ENCODE data around the gene CDC42BPG.
"Not testable (repeated sequence)": the region's sequence is repeated elsewhere in the genome, so short reads cannot be mapped to it uniquely, and the experiment has no call there.

Gene CDC42BPG

DNA sequence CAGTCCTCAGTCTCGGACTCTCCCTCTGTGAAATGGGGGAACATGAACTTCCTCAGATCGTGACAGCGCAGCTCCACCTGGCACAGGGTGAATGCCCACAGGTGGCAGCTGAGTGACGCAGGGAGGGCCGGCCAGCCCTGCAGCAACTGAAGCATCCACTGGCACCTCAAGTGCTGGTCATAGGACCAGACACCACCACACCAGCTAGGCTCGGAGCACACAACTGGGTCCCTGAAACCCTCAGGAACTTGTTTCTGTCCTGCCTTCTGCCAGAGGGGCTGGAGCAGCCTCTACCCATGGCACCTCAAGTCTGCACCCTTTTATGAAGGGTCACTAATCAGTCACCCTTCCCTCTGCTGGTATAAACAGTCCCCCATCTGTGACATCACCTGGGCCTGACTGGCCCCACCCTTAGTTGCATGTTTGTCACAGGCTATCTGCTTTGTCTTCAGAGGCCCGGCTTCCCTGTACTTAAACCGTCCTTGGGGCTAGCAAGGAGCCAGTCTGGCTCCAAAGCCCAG, 7.4 kb upstream of the CDC42BPG start:
- DNase-seq (ENCODE audit: low read depth in 3 of 3) = no peak

DNA sequence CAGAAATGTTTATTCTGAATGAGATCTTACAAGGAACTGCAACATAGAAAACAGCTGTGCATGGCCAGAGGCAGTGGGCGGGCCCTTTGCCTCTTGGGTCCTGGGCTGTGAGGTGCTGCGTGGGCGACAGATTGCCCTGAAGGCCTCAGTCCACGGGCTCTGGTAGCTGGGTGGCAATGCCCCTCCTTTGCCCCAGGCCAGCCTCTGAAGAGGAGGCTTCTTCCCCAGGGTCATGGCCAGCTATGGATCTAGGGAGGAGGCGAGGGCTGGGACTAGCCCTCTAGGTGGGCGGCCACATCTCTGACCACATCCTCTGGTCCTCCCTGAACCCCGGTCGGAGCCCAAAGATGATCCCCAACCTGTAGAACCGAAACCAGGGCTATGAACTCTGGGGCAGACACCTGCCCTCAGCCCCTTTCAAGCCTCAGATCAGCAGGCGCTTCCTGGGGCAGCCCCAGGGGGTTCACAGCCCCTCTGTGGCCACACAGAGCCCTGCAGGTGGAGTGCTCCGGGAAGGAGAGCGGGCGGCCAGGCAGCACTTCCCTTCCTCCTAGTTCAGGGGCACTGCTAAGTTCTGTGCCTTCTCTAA, 6.6 kb upstream of the CDC42BPG start:
- DNase-seq (ENCODE audit: low read depth in 3 of 3) = peak in 1 of 3 experiments; percentile 64

DNA sequence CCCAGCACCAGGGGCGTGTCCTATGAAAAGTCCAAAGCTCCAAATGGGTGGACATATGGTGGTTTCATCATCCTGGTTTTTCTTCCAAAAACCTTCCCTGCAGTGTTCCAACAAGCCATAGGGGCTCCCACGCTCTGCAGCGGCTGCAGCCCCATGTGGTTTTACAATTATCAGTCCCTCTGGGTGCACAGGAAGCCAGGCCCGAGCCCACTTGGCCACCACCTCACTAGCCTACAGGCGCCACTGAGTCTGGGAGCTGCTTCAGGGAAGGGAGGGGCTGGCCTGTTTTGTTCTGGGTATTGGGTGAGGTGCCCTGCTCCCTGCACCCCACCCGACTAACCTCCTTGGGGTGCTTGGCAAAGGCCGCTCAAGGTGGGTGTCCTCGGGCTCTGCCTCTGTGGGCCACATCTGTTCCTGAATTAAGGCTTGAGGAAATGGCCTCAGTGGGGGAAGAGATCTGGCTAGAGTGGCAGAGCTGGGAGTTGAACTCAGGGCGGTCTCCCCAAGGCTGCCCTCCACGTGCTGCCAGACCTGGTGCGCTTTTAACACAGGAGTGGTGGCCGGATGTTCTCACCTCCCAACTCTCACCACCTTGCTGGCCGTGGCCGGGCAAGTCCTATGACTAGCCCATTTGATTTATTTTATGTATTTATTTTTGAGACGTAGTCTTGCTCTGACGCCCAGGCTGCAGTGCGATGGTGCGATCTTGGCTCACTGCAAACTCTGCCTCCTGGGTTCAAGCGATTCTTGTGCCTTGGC, 5.3 kb upstream of the CDC42BPG start:
- DNase-seq (ENCODE audit: low read depth in 3 of 3) = no peak

DNA sequence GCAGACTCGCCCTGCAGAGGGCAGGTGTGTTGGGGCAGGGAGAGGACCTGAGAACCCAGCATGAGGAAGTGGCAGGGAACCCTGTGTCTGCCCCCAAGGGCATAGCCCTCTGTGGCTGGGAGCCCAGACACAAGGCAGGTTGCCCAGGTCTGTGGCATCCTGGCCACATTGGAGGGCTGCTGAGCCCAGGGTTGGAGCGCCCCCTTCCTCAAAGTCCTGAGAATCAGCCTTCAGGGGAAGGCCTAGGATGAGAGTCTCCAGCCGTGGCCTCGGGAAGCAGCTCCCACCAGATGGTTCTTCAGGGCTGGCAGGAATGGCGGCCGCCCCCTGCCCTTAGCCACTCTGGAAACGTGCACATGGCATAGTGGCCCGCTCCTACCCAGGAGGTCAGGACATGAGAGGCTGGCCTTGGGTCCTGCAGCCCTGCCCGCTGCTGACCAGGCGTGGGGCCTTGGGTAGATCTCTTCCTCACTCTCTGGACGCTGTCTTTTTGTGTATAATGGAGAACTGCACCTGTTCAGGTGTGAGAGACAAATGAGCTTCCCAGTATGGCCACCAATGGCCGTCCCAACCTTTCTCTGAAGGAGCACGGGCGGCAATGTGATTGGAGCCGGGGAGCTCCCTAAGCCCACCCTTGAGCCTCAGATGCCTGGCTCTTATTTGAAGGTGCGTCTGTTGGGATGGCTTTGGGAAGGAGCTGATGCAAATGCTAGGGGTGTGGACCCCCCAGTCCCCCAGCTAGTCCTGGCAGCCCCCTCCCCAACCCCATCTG, 4.6 kb upstream of the CDC42BPG start:
- DNase-seq (ENCODE audit: low read depth in 3 of 3) = no peak

DNA sequence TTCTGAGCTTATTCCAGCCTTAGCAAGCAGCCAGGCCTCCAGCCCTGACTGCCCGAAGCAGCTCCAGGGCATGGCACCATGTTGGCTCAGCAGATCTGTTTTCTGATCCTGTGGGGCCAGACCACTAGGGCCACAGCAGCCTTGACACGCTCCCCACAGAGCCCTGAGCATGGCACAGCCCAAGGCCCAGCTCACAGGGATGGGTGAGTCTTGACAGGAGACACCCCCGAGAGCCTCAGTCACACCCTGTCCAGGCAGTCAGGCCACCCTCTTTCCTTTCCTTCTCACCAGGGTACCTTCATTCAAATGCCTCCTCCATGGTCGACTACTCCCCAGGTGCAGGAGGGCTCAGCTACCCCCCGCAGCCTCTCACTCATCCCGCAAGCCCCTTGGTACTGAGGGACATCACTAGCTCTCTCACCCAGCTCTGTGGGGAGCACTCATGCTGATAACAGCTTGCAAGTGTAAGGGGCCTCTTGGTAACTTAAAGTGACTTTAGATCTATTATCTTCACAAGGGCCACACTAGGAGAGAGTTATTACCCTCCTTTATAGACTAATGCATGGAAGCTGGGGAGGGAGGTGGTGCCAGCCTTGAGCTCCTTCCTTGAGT, 3.9 kb upstream of the CDC42BPG start:
- no peak for DNase-seq (ENCODE audit: low read depth in 3 of 3)

DNA sequence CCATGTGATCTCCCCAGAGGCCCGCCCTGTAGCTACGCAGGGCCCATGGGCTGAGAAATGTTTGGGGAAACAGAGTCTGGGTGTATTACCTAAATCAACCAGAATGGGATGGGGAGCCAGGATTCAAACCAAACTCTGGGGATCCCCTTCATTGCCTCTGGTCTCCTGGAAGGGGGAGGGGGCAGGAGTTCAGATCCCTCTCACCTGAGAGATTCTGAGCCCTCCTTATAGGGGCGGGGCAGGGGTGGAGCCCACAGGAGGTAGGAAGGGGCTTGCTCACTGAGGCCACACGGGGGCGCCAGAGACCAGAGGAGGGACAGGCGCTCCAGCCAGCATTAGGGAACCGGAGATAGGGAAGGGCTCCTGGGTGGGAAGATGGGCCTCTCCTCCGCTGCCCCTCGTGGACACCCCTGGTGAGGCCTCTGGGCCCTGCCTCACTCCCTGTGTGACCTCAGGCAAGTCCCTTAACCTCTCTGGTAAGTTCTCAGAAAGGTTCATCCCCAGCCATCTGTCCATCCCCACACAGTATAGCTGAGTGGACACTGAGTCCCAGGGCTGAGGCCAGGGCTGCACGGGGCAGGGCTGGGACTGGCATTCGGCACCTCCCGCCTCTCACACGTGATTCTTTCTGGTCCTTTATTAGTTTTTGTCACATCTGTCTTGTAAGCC, 2.7 kb upstream of the CDC42BPG start:
- DNase-seq (ENCODE audit: low read depth in 3 of 3) = peak; percentile 89 to 92 (median 90)

DNA sequence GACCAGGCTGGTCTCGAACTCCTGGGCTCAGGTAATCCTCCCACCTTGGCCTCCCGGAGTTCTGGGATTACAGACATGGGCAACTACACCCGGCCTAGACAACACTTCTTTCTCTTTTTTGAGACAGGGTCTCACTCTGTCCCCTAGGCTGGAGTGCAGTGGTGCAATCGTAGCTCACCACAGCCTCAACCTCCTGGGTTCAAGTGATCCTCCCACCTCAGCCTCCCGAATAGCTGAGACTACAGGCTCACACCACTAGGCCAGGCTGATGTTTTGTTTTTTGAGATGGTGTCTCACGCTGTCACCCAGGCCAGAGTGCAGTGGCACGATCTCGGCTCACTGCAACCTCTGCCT, 1.3 kb upstream of the CDC42BPG start:
- not testable (repeated sequence) for DNase-seq (ENCODE audit: low read depth in 3 of 3)

DNA sequence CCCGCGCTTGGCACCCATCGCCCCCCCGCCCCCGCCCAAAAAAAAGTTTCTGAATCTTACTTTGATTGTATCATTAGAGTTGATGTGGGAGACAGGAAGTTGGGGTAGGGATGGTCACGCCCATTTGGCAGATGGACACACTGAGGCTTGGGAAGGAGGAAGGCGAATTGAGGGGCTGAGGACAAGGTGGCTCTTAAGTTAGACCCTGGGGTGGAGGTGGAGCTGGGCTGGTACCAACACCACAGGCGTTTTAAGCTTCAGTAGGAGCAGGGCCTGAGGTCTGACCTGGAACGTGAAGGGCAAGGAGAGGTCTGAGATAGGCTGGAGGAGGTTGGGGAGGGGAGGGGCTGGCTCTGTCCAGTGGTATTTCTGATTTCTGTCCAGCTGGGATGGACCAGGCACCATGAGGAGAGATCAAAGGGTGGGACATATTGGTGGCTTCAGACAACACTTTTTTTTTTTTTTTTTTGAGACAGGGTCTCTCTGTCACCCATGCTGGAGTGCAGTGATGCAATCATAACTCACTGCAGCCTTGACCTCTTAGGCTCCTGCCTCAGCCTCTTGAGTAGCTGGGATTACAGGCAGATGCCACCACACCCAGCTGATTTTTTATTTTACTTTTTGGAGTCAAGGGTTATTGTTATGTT, 799 bp upstream of the CDC42BPG start:
- DNase-seq (ENCODE audit: low read depth in 3 of 3) = no peak

DNA sequence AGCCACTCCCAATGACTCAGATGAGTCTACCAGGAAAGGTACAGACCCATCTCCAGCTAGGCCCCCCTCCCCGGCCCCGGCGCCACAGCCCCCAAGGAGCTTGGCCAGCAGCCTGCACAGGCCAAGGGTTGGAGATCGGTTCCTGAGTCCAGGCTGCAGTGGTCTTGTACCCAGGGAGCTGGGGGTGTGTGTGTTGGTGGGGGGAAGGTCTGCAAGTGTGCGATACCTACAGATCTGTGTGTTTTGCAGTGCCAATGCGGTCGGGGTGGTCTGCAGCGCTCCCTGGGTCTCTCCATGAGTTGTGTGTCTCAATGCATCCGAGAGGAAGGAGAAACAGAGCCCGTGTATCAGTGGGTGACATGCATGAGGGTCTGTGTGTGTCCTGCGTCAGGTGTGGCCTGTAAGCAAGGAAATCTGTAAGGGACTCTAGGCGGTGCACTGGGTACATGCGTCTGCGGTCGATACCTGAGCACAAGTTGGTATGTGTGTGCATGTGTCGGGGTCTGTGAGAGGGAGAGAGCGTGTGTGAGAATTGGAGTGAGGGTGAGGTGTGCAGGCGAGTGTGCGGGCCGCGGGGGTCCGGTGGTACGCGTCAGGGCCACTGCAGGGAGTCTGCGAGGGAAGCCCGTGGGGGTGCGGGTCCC, 645 bp downstream of the CDC42BPG start:
- no peak for DNase-seq (ENCODE audit: low read depth in 3 of 3)

DNA sequence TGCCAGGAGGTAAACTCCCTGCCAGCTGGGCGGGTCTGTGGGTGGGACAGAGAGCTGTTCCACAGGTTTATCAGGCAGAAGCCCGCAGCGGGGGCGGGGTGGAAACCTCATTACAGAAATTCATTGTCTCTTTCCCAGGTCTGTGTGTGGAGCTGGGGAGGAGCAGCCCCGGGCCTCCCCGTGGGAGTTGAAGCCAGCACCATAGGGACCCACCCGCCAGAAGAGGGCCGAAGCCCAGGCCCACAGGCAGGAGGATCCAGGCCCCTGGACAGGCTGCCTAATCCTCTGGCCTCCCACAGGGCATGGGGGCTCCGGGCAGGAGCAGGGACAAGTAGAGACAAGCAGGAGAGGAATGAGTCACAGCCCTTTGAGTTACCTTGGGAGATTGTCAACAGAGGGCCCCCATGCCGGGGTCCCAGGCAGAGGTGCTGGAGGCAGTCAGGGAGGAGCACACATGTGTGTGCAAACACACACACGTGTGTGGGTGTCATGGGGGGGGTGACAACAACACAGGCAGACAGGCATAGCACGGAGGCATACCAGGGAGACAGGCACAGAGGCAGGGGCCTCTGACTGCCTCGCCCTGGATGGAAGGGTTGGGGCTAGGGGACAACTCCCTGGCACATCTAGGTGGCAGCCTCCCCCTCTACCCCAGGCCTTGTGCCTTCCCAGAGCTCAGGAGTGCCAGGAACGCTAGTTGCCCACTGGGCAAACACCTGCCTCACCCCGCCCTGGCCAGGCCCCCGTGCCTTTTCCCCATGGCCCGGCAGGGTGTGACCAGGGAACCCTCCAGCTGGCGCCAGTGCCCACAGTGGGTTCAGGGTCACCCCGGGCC, 1.4 kb downstream of the CDC42BPG start:
- DNase-seq (ENCODE audit: low read depth in 3 of 3) = no peak

DNA sequence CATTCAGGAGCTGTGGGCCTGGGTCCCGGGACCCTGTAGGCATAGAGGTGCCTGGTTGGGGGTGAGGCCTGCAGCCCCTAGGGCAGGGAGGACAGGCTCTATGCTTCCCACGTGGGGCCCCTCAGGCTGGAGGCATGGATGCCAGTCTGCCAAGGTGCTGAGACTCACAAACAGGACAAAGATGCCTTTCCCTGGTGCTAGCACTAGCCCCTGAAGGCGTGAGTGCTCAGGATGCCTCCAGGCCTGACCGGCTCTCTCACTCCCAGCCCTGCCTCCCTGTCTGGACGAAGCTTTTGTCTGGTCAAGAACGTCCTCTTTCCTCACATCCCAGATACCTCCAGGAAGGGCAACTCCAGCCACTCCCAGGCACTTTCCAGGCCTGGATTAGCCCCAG, 2.1 kb downstream of the CDC42BPG start:
- no peak for DNase-seq (ENCODE audit: low read depth in 3 of 3)

DNA sequence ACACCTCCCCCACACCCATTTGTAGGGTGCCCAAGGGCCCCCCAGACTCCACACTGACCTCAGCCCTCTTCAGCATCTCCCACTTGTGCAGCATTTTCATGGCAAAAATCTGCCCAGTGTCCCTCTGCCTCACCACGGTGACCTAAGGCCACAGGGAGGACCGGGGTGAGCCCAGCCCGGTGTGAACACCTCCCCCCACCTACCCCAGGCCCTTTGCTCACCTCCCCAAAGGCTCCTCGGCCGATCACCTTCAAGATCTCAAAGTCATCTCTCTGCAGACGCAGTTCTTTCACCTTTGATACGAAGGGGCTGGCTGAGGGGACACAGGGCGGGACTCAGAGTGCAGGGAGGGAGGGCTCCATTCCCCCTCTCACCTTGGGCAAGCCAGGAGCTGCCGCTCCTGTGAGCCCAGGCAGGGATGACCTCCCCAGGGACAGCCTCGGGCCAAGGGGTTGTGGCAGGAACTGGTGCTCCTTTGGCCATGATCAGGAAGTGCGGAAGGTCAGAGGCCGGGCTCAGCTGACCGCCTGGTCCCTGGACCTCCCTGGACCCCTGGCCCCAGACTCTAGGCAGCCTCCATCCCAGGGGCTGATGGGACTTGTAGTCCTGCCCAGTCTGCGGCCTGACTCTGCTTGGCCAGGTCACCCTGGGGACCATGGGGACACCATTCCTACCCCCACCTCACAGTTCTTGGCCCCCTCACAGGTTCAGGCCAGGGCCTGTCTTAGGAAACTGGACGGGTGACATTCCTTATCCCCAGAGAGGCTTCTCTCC, 2.7 kb downstream of the CDC42BPG start:
- no peak for DNase-seq (ENCODE audit: low read depth in 3 of 3)

DNA sequence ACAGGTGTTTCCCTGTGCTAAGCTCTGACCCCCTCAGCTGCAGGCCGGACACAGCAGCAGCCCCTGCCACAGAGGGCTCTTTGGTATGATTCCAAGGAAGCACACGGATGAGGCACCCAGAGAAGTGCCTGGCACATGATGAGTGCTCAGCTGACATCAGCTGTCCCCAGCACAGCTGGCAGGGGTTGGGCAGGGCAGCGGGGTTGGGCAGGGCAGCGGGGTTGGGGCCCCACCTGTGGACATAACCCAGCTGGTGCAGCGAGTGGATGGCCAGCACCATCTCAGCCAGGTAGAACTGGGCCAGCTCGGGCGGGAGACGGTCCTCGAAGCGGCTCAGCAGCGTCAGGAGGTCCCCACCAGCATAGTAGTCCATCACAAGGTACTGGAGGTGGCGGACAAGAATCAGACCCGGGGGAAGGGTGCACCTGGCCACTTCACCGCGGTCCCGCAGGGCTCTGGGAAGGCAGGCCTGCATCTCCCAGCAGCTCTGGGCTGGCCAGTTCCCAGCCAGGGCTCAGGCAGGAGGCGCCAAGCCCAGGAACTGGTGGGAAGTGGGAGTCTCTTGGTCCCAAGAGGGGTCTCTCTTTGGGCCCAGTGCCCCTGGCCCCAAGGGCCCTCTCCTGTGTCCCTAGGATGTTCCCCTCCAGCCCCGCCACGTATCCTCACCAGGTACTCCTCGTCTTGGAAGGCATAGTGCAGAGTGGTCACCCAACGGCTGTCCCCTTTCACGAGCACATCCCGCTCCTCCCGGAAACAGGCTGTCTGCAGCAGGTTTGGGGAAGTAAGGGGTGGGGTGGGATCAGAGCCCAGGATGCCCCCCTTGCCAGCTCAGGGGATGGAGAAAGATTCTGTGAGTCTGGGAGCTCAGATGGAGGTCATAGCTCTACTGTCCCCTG, 4.3 kb downstream of the CDC42BPG start:
- DNase-seq (ENCODE audit: low read depth in 3 of 3) = no peak

DNA sequence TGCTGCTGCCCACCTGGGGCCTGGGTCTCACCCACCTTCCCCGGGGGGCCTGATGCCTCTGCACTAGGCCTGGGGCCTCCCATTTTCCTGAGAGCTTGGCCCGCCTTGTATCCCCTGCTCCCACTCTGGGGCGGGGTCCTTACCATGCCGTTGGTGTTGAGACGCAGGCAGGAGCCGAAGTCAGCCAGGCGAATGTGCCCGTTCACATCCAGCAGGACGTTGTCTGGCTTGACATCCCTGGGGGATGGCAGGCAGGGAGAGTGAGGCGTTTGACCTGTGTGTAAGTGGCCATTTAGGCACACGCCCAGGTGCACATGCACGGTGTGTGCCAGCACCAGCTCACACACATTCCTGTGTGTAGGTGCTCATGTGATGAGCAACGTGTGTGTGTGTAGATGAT, 5.1 kb downstream of the CDC42BPG start:
- DNase-seq (ENCODE audit: low read depth in 3 of 3) = no peak

DNA sequence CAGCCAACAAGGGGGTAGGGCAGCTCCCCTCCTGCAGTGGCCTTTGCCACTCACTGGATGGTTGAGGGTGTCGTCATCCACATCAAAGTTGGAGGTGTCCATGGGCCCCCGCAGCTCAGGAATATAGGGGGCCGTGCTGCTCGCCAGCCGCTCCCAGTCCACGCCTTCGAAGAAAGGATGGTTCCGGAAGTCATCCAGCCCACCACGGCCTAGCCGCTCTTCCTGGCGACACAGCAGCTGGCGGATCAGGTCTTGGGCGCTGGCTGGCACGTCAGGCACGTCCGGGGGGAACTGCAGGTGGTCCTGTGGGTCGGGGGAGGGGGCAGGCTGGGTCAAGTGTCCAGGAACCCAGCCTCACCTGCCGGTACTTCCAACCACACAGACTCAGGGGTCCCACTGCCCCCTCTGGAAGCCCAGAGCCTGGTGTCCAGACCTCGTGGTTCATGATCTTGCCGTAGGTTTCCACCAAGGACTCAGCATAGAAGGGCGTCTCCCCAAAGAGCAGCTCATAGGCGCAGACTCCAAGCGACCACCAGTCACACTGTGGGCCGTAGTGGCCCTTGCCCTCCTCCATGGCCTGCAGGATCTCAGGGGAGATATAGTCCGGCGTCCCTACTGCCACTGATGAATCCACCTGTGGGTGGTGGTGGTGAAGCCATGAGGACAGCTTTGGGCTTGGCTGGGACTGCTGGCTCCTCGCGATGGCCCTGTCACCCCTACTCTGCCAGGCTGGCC, 5.7 kb downstream of the CDC42BPG start:
- DNase-seq (ENCODE audit: low read depth in 3 of 3) = no peak

DNA sequence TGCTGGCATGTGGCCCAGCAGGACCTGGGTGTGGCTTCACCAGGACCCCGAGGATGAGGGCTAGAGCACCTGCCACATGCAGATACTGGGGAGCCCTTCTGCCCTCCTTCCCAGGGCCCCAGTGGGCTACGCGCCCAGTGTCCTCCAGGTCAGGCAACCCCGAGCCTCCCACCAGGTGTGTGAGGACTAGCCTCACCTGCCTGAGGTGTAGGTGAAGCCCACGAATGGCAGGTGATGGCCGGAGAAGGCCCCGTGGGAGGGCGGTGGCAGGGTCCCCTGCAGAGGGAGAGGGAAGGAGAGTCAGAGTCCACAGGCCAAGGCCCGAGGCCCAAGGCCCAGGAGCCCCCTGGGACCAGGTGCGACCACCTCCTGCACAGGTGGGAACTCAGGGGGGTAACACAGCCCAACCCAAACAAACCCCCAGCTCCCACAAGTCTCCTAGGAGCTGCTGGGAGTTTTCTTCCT, 6.5 kb downstream of the CDC42BPG start:
- no peak for DNase-seq (ENCODE audit: low read depth in 3 of 3)

DNA sequence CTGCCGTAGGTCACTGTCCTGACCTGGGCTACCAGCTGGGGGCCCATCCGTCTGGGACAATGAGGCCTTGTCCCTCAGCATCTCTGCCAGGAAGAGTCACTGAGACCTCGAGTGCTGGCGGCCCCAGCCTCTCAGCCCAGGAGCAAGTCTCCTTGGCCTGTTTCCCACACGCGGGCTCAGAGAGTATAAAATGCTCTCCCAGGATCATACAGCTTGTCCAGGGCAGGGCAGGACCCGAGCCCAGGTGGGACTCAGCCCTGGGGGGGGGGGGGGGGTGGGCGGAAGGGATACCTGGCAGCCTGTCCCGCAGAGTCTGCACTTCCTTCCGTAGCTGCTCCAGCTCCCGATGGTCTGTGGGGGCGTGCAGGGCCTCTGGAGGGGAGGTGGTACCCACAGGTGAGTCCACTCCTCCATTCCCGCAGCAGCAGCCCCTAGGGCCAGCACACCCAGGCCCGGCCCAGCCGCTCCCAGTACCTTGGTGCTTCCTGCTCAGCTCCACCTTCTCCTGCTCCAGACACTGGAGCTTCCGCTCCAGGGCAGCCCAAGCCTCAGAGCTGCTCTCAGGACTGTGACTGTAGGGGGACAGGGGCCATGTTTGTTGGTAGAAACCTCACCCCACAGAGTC, 7.9 kb downstream of the CDC42BPG start:
- no peak for DNase-seq (ENCODE audit: low read depth in 3 of 3)

Data from stimulated activated CD4-positive, alpha-beta T cell treated with anti-CD3 and anti-CD28 coated beads, TNF-alpha, amount 100 ng/mL, for 24 hours (primary cell).